Measurements from ENCODE around the gene IFT57.

Gene IFT57

GRCh38 chr3:108133048-108133369, 89.2 kb downstream of the IFT57 start:
- DNase-seq (ENCODE audit: insufficient read length) (no peak), FAIRE-seq (no peak)
- TF ChIP-seq TAF1 (IDR thresholded peaks at IDR 0.05; ENCODE audit: borderline replicate concordance, low read depth, low read length), result no peak
- TF ChIP-seq POLR2AphosphoS5 (IDR thresholded peaks at IDR 0.05; ENCODE audit: low read depth, low read length), result no peak
- TF ChIP-seq POLR2A (IDR thresholded peaks at IDR 0.05; ENCODE audit: low read depth, low read length), result no peak

- FAIRE-seq, result peak; percentile 5
Measured at GRCh38 chr3:108131475-108132134, 90.6 kb downstream of the IFT57 start.

GRCh38 chr3:108130701-108131474, 91.3 kb downstream of the IFT57 start:
- peak; percentile 58 for FAIRE-seq
- no peak for DNase-seq (ENCODE audit: insufficient read length)

More at GRCh38 chr3:108131475-108132134, 90.6 kb downstream of the IFT57 start:
- no peak for DNase-seq (ENCODE audit: insufficient read length)
- TF ChIP-seq POLR2A (IDR thresholded peaks at IDR 0.05; ENCODE audit: low read depth, low read length), result no peak
- TF ChIP-seq TAF1 (IDR thresholded peaks at IDR 0.05; ENCODE audit: borderline replicate concordance, low read depth, low read length), result no peak

GRCh38 chr3:108130236-108130635, 92.0 kb downstream of the IFT57 start:
- TF ChIP-seq TAF1 (IDR thresholded peaks at IDR 0.05; ENCODE audit: borderline replicate concordance, low read depth, low read length) (no peak), POLR2AphosphoS5 (IDR thresholded peaks at IDR 0.05; ENCODE audit: low read depth, low read length) (no peak), POLR2A (IDR thresholded peaks at IDR 0.05; ENCODE audit: low read depth, low read length) (no peak)
- FAIRE-seq, result peak; percentile 24
- no peak for DNase-seq (ENCODE audit: insufficient read length)

More at GRCh38 chr3:108130701-108131474, 91.3 kb downstream of the IFT57 start:
- TF ChIP-seq TAF1 (IDR thresholded peaks at IDR 0.05; ENCODE audit: borderline replicate concordance, low read depth, low read length) (no peak), POLR2A (IDR thresholded peaks at IDR 0.05; ENCODE audit: low read depth, low read length) (no peak), POLR2AphosphoS5 (IDR thresholded peaks at IDR 0.05; ENCODE audit: low read depth, low read length) (no peak)

- DNase-seq (ENCODE audit: insufficient read length) (no peak), FAIRE-seq (peak; percentile 78)
- no peak; the same call in 1 of the 2 replicates for TF ChIP-seq POLR2A (IDR thresholded peaks at IDR 0.05; ENCODE audit: low read depth, low read length)
- peak; percentile 59; the same call in 1 of the 2 replicates for TF ChIP-seq POLR2AphosphoS5 (IDR thresholded peaks at IDR 0.05; ENCODE audit: low read depth, low read length)
Measured at GRCh38 chr3:108127301-108127988, 94.8 kb downstream of the IFT57 start.

- FAIRE-seq, result no peak
- DNase-seq (ENCODE audit: insufficient read length), result no peak
- TF ChIP-seq POLR2A (IDR thresholded peaks at IDR 0.05; ENCODE audit: low read depth, low read length), result no peak
- no peak for TF ChIP-seq POLR2AphosphoS5 (IDR thresholded peaks at IDR 0.05; ENCODE audit: low read depth, low read length)
- TF ChIP-seq TAF1 (IDR thresholded peaks at IDR 0.05; ENCODE audit: borderline replicate concordance, low read depth, low read length), result no peak
Measured at GRCh38 chr3:108126348-108126747, 95.9 kb downstream of the IFT57 start.

- DNase-seq (ENCODE audit: insufficient read length), result no peak
Measured at GRCh38 chr3:108125550-108126071, 96.6 kb downstream of the IFT57 start.

GRCh38 chr3:108125153-108125543, 97.1 kb downstream of the IFT57 start:
- TF ChIP-seq POLR2A (IDR thresholded peaks at IDR 0.05; ENCODE audit: low read depth, low read length) (no peak; the same call in 1 of the 2 replicates), POLR2AphosphoS5 (IDR thresholded peaks at IDR 0.05; ENCODE audit: low read depth, low read length) (no peak), TAF1 (IDR thresholded peaks at IDR 0.05; ENCODE audit: borderline replicate concordance, low read depth, low read length) (no peak)
- no peak for FAIRE-seq
- no peak for DNase-seq (ENCODE audit: insufficient read length)

More at GRCh38 chr3:108125550-108126071, 96.6 kb downstream of the IFT57 start:
- TF ChIP-seq POLR2AphosphoS5 (IDR thresholded peaks at IDR 0.05; ENCODE audit: low read depth, low read length) (peak; percentile 94), TAF1 (IDR thresholded peaks at IDR 0.05; ENCODE audit: borderline replicate concordance, low read depth, low read length) (peak; percentile 89; the same call in 1 of the 2 replicates), POLR2A (IDR thresholded peaks at IDR 0.05; ENCODE audit: low read depth, low read length) (peak; percentile 86)
- FAIRE-seq, result peak; percentile 95

- DNase-seq (ENCODE audit: insufficient read length) (no peak), FAIRE-seq (no peak)
- peak; percentile 96 for TF ChIP-seq TAF1 (IDR thresholded peaks at IDR 0.05; ENCODE audit: borderline replicate concordance, low read depth, low read length)
- peak; percentile 80; the same call in 1 of the 2 replicates for TF ChIP-seq POLR2AphosphoS5 (IDR thresholded peaks at IDR 0.05; ENCODE audit: low read depth, low read length)
- TF ChIP-seq POLR2A (IDR thresholded peaks at IDR 0.05; ENCODE audit: low read depth, low read length), result peak; percentile 84
Measured at GRCh38 chr3:108124337-108125152, 97.7 kb downstream of the IFT57 start.

GRCh38 chr3:108123326-108123725, 98.9 kb downstream of the IFT57 start:
- DNase-seq (ENCODE audit: insufficient read length), result no peak
- FAIRE-seq, result no peak
- TF ChIP-seq TAF1 (IDR thresholded peaks at IDR 0.05; ENCODE audit: borderline replicate concordance, low read depth, low read length) (no peak), POLR2AphosphoS5 (IDR thresholded peaks at IDR 0.05; ENCODE audit: low read depth, low read length) (no peak), POLR2A (IDR thresholded peaks at IDR 0.05; ENCODE audit: low read depth, low read length) (no peak)

Data from GM12892 (cell line).